ENCODE results near the gene MFSD6.
"Not testable (repeated sequence)": the region's sequence is repeated elsewhere in the genome, so short reads cannot be mapped to it uniquely, and the experiment has no call there.

Gene MFSD6

DNA sequence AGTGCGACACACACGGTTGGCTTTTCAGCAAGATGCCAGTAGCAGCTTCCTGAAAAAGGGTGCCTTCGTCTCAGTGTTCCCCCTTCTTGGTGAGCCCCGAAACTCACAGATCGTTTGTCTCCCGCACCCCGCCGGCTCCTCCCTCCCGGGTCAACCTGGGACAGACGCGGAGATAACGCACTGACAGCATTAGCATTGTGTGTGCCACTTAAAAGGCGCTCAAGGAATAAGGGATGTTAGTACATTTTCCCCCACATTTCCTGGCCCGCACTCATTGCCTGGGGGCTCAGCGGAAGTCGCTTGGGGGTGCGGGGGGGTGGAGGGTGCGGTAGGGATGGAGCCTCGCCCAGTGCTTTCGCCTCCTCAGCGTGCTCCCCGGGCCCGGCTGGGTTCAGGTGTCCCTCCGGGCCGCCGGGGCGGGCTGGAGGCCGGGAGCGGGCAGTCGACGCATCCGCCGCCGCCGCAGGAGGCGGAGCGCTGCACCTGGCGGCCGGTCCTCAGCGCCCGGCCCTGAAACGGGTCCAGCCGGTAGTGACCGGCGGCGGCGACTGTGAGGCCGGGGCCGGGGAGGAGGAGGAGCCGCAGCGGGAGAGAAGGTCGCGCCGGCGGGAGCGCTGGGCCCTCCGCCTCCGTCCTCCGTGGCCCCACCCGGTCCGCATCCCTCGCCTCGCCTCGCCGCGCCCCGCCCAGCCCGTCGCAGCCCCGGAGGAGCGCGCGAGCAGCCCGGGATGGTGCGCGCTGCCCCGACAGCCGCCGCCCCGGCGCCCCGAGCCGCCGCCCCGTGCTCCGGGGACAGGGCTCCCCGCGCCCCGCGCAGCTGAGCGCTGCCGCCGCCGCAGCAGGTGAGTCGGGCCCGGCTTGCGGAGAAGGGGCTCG, at the start of gene MFSD6:
Gene MFSD6, plus strand, starts transcription at position 694 of the 876 bp plus-strand sequence. CDS start 27,675 bp downstream, outside the sequence.
- H3K27ac ChIP-seq = peak within 1 kb of the TSS; percentile 65

DNA sequence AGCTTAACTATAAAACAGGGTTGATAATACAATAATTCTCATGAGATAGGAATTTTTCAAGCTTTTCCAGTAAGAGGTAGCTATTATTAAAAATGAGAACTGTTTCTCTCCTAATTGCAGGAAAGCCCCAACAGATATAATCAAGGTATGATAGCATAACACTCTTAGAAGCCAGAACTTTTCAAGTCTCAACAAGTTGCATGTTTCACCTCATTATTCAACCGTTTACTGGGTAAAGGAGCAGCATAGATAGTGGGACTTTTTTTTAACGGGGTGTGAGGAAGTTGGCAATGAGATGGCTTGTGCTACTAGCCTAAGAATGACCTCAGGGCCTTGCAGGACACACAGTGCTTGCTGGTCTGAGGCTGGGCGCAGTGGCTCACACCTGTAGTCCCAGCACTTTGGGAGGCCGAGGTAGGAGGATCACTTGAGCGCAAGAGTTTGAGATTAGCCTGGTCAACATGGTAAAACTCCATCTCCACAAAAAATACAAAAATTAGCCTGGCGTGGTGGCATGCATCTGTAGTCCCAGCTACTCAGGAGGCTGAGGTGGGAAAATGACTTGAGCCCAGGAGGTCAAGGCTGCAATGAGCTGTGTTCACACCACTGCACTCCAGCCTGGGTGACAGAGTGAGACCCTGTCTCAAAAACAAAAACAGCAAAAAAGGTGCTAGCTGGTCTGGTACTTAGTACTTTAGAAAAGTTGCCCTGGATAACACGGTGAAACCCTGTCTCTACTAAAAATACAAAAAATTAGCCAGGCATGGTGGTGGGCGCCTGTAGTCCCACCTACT, 49.3 kb upstream of the MFSD6 start:
- not testable (repeated sequence) for H3K27ac ChIP-seq

More for the DNA sequence above, at the start of gene MFSD6:
- TF ChIP-seq ZFX (IDR thresholded peaks at IDR 0.05) = peak; percentile 72
- TF ChIP-seq, protein P1, sequence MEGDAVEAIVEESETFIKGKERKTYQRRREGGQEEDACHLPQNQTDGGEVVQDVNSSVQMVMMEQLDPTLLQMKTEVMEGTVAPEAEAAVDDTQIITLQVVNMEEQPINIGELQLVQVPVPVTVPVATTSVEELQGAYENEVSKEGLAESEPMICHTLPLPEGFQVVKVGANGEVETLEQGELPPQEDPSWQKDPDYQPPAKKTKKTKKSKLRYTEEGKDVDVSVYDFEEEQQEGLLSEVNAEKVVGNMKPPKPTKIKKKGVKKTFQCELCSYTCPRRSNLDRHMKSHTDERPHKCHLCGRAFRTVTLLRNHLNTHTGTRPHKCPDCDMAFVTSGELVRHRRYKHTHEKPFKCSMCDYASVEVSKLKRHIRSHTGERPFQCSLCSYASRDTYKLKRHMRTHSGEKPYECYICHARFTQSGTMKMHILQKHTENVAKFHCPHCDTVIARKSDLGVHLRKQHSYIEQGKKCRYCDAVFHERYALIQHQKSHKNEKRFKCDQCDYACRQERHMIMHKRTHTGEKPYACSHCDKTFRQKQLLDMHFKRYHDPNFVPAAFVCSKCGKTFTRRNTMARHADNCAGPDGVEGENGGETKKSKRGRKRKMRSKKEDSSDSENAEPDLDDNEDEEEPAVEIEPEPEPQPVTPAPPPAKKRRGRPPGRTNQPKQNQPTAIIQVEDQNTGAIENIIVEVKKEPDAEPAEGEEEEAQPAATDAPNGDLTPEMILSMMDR (conservative IDR thresholded peaks at IDR 0.05) = peak; percentile 14

DNA sequence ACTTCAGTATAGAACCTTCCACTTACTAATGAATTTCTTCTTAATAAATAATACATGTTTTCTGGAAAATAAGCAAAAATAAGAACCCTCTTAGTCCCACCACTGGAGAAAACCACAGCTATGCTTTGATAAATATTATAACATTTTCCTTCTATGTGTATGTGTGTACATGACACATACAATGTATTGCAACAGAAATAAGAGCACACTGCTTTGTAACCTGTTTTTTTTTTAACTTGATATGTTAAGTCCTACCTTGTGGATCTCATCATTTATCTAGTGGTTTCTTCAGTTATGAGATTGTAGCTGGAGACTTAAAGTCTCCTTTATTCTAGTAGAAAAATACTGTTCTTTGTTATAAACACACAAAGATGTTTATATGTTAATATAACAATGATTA, 47.6 kb upstream of the MFSD6 start:
- H3K27ac ChIP-seq = no peak overlapping the region
- no peak for TF ChIP-seq ZFX (IDR thresholded peaks at IDR 0.05)
- TF ChIP-seq, protein P1 (conservative IDR thresholded peaks at IDR 0.05) = no peak

DNA sequence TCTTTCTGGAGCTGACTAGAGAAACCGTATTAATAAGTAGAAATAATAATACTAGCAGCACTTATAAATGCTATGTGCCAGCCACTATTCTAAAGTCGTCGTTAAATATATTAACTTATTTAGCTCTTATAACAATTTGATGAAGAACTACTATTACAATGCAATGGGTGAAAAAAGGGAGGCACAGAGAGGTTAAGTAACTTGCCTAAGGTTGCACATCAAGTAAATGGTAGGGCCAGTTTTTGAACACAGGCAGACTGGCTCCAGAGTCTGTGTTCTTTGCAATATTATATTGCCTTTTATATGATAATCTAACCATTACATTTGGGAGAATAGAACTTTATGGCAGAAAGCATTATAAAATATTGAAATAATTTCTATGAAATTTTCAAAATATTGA, 47.2 kb upstream of the MFSD6 start:
- TF ChIP-seq ZFX (IDR thresholded peaks at IDR 0.05) = no peak
- TF ChIP-seq, protein P1 (conservative IDR thresholded peaks at IDR 0.05) = no peak
- no peak overlapping the region for H3K27ac ChIP-seq

DNA sequence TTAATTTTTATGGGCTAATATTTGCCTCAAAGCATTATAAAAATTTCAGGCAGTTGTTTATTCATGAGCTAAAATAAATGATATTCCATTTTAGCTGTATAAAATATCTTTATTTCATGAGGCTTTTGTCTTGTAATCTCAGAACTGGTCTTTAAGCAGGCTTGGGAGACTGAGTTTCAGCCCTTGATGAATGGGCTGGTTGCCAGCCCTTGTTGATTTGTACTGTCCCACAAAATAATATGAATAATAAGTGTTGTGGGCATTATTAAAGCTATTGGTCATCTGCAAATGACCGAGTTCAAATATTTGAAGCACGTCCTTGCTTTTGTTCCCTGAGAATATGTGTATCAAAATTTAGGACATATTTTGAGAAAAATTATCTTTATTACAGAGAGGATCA, 46.6 kb upstream of the MFSD6 start:
- H3K27ac ChIP-seq = no peak overlapping the region
- no peak for TF ChIP-seq ZFX (IDR thresholded peaks at IDR 0.05)
- TF ChIP-seq, protein P1 (conservative IDR thresholded peaks at IDR 0.05) = no peak

DNA sequence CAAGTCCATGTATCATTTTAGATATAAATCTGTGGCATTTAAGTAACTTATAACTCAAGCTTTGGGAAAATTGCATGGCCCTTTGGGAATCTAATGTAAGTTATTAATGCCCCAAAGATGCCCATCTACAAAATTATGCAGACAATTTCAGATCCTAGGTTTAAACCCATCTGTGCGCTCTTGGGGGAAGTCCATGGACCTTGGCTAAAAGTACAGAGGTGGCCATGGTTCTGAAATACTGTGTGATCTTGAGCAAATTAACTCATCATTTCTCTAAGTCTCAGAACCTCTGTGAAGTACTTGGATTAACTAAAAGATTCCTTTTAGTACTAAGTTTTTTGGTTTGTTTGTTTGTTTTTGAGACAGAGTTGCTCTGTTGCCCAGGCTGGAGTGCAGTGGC, 45.3 kb upstream of the MFSD6 start:
- TF ChIP-seq, protein P1 (conservative IDR thresholded peaks at IDR 0.05) = no peak
- no peak for TF ChIP-seq ZFX (IDR thresholded peaks at IDR 0.05)
- no peak overlapping the region for H3K27ac ChIP-seq

DNA sequence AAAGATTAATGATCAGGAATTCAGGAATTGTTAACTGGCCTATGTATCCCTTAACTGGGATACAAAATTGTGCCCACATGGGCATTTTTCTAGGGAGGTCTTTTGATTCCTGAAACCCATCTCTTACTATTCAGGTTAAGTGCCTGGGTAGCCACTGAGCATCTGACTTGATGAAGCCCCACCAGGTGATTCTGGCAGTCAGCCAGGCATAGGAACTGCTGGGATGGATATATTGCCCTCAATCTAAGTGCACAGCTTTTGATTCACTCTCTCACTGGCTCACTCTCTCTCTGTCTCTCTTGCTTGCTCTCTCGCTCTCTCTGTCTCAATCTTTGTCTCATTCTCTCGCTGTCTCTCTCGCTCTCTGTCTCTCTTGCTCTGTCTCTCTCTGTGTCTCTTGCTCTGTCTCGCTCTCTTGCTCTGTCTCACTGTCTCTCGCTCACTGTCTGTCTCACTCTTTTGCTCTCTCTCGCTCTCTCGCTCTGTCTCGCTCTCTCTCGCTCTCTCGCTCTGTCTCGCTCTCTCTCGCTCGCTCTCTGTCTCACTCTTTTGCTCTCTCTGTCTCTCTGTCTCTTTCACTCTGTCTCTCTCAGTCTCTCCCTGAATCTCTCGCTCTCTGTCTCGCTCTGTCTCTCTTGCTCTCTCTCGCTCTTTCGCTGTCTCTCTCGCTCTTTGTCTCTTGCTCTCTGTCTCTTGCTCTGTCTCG, 42.5 kb upstream of the MFSD6 start:
- no peak overlapping the region for H3K27ac ChIP-seq
- TF ChIP-seq ZFX (IDR thresholded peaks at IDR 0.05) = no peak
- TF ChIP-seq, protein P1 (conservative IDR thresholded peaks at IDR 0.05) = no peak
